ENCODE measurements around the gene BAIAP2L1.

BAIAP2L1 gene

GRCh38 chr7:98357751-98358161, 43.1 kb downstream of the BAIAP2L1 start:
- no peak for DNase-seq

DNA sequence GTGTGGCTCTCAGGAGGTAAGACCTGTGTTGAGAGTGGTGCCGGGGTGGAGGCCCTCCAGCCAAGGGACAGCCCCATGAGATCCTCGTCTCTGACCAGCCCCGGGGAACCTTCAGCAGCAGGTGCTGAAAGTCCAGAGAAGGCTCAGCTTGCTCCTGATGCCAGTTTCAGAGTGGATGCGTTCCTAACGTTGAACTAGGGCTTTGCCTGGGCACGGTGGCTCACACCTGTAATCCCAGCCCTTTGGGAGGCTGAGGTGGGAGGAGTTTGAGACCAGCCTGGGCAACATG, 45.7 kb downstream of the BAIAP2L1 start:
- no peak for DNase-seq

GRCh38 chr7:98354511-98355249, 46.2 kb downstream of the BAIAP2L1 start:
- no peak for DNase-seq

- DNase-seq, result no peak
Observed at GRCh38 chr7:98354052-98354451, 46.8 kb downstream of the BAIAP2L1 start.

- DNase-seq, result no peak
Observed at GRCh38 chr7:98352621-98353020, 48.3 kb downstream of the BAIAP2L1 start.

- DNase-seq, result no peak
Observed at GRCh38 chr7:98351136-98351535, 49.8 kb downstream of the BAIAP2L1 start.

- no peak for DNase-seq
Observed at GRCh38 chr7:98348726-98349474, 52.0 kb downstream of the BAIAP2L1 start.

DNA sequence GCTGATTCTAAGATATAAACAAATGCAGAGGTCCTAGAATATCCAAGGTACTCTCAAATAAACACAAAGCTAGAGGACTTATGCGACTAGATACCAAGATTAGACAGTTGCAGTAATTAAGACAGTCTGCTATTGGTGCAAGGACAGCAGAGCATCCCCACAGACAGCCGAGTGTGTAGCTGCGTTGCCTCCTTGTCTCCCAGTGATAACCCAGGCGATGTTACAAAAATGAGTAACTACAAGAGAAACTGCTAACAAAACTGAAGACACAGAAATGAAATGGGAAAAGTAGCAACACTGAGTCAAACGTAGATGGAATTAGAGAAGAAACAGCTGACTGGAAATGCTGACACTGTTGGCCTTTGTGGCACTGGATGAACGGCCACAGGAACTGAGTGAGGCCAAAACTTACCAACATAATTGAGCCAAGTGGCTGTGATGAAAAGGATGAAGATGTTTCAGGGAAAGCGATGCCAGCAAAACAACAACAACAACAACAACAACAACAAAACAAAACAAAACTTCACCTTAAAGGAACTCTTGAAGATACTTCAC, 54.3 kb downstream of the BAIAP2L1 start:
- no peak for DNase-seq

DNA sequence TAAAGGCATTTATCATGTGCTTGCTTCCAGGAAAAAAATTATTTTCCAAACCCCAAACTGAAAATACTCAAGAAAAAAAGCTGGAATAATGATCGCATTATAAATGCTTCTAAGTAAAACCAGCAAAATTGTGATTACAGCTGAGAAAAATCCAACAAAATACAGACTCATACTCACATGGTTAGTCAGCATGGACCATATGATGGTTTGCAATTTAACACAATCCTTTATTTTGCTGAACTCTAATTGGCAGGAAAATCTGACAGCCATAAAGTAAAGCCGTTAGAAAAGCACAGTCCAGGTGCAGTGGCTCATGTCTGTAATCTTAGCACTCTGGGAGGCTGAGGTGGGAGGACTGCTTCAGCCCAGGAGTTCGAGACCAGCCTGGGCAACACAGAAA, 59.8 kb downstream of the BAIAP2L1 start:
- no peak for DNase-seq

DNA sequence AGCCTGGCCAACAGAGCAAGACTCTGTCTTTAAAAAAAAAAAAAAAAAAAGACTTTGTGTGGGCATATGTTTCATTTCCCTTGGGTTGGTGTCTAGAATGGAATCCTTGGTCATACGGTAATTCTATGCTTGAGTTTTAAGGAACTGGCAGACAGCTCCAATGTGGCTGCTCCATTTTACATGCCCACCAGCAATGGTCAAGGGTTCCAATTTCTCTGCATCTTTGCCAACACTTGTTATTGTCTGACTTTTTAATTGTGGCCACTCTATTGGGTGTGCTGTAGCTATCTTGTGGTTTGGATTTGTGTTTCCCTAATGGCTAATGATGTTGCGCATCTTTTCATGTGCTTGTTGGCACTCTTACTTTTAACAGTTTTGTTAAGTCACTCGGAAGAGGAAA, 61.8 kb downstream of the BAIAP2L1 start:
- DNase-seq, result no peak

GRCh38 chr7:98338441-98338840, 62.4 kb downstream of the BAIAP2L1 start:
- DNase-seq, result no peak

DNA sequence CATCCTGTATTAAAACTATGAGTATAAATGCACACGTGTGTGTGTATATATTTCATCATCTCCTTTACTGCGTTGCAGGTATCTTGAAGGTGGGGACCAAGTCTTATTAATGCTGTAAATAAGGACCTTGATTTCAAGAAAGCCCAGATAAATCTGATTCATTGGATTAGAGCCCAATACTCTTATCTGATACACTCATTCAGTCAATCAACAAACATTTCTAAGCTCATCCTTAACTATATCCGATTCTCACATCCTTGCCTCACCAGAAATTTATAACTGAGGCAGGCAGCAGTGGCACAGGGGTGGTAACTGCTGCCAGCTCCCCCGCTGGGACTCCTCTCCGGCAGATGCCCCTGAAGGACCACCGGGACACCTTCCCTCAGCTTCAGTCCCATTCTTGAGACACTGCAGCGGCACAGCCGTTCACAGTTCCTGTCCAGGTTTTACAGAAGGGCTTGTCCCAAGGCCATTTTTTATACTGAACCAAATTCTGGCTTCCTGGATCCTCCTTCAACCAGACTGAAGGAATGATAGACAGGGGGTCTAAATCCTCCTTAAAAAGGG, 65.4 kb downstream of the BAIAP2L1 start:
- no peak for DNase-seq

- no peak for DNase-seq
Observed at GRCh38 chr7:98334081-98334480, 66.8 kb downstream of the BAIAP2L1 start.

- DNase-seq, result no peak
Observed at GRCh38 chr7:98330926-98331529, 69.9 kb downstream of the BAIAP2L1 start.

DNA sequence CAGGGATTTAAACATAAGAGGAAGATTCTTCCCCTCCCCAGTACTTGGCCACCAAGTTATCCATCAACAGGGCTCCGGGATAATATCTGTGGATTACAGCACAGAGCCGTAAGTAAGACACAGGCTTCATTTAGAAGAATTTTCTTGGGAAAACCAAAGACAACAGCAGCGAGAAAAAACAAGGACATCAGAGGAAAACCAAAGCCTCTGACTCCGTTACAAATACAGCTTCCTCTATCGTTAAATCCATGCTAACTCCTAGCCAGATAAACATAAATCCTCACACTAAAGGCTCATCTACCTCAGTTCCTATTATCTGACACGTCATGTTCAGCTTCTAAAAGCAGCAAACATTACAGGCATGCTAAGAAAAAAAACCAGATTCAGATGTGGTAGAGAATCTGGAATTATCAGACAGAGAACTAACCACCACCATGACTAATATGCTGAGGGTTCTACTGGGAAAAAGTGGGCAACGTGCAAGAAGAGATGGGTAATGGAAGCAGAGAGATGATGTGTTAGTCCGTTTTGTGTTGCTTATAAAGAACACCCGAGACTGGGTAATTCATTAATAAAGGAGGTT, 71.0 kb downstream of the BAIAP2L1 start:
- no peak for DNase-seq

DNA sequence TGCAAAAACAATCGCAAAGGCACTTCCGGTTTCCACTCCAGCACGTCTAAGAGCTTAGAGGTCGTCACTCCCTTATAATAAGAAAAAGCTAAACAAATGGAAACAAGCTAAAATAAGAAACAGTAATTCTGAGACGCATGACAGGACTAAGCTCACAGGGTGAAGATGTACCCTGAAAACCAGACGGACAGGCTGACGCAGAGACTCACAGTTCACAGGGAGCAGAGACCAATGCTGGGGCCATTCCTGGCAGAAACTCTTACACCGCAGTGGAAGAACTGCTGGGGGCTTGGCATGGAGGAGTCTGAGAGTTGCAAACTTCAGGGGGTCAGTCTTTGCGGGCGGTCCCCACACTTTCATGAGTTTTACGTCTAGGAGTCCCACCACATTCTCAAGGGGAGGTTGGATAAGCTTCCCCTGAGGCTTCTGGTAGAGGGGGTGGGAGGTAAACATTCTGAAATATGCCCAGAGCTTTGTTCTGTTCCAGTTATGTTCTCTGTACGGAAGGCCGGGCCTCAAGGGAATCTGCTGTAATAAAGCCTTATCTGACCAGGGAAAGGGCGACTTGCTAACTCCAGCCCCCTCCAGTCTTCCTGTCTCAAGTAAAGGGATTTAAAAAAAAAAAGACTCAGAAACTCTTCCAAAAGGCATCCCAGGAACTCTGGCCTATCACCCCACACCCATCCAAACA, 71.6 kb downstream of the BAIAP2L1 start:
- DNase-seq, result no peak

- DNase-seq, result no peak
Observed at GRCh38 chr7:98324782-98325181, 76.1 kb downstream of the BAIAP2L1 start.

- DNase-seq, result no peak
Observed at GRCh38 chr7:98323597-98324322, 77.1 kb downstream of the BAIAP2L1 start.

- DNase-seq, result no peak
Observed at GRCh38 chr7:98322331-98323270, 78.3 kb downstream of the BAIAP2L1 start.

DNA sequence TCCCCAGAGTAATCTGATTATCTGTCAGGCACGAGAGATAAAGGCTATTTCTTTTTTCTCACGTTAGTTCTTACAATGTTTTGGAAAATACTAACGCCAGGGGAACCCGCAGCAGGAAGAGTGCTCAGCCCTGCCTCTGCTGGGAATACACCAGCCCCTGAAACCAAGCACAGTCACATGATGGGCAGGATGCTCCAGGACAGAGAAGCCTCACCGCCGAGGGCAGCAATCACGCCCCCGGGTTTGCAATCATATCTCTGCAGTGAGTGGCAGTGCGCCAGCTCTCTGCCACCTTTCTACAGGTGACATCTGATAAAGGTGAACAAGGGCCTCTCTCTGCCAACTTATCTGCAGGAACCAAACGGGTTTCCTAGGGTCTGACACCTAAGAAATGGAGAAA, 79.6 kb downstream of the BAIAP2L1 start:
- DNase-seq, result no peak

- no peak for DNase-seq
Observed at GRCh38 chr7:98319176-98319575, 81.7 kb downstream of the BAIAP2L1 start.

All from SHP77 treated with DMSO at 0.1 percent for 48 hours (cell line).